Amygdala (tissue), 56 donors: ENCODE results near the gene MRTO4.
"Not testable (repeated sequence)": the region's sequence is repeated elsewhere in the genome, so short reads cannot be mapped to it uniquely, and the experiment has no call there.

ENCODE experiments used
- DNase-seq, 56 donors: peaks; one replicate each; lab custom pipeline; 2025; lab: John Stamatoyannopoulos, UW

Gene MRTO4

GRCh38 chr1:19269427-19270342 is 18.1 kb downstream of the MRTO4 start:
- not testable (repeated sequence) for DNase-seq

- DNase-seq, result not testable (repeated sequence)
These were observed 18.7 kb downstream of the MRTO4 start for GRCh38 chr1:19270343-19270730.

- no peak for DNase-seq
These were observed 20.5 kb downstream of the MRTO4 start for GRCh38 chr1:19272064-19272463.

GRCh38 chr1:19273106-19273843 is 21.7 kb downstream of the MRTO4 start:
- no peak for DNase-seq

- DNase-seq, result not testable (repeated sequence)
These were observed 22.4 kb downstream of the MRTO4 start for GRCh38 chr1:19273844-19274531.

GRCh38 chr1:19274636-19275035 is 23.0 kb downstream of the MRTO4 start:
- no peak for DNase-seq

- DNase-seq, result no peak
These were observed 32.3 kb downstream of the MRTO4 start for GRCh38 chr1:19283891-19284290.

- DNase-seq, result no peak
These were observed 33.3 kb downstream of the MRTO4 start for GRCh38 chr1:19284881-19285280.

GRCh38 chr1:19285366-19285765 is 33.8 kb downstream of the MRTO4 start:
- DNase-seq, result not testable (repeated sequence)

GRCh38 chr1:19285807-19286206 is 34.2 kb downstream of the MRTO4 start:
- not testable (repeated sequence) for DNase-seq

- no peak for DNase-seq
These were observed 36.0 kb downstream of the MRTO4 start for GRCh38 chr1:19287436-19288185.

GRCh38 chr1:19288324-19289241 is 37.0 kb downstream of the MRTO4 start, which contains the start of gene AKR7A3:
Gene AKR7A3, minus strand, starts transcription at chr1:19288770. Its CDS starts 61 bp downstream, at chr1:19288709.
- DNase-seq, result peak in 29 of 56 donors; percentile 4 to 67 (median 31)

GRCh38 chr1:19289244-19289643 is 37.6 kb downstream of the MRTO4 start:
- no peak for DNase-seq

GRCh38 chr1:19294638-19295037 is 43.0 kb downstream of the MRTO4 start:
- no peak for DNase-seq

- DNase-seq, result no peak
These were observed 48.6 kb downstream of the MRTO4 start for GRCh38 chr1:19300211-19300610.

- DNase-seq, result not testable (repeated sequence)
These were observed 52.5 kb downstream of the MRTO4 start for GRCh38 chr1:19304081-19304480.

- no peak for DNase-seq
These were observed 54.3 kb downstream of the MRTO4 start for GRCh38 chr1:19305880-19306279.

GRCh38 chr1:19306941-19307340 is 55.3 kb downstream of the MRTO4 start:
- DNase-seq, result no peak
